Measurements from ENCODE around the gene CD58. TPM values are rescaled to one million over a fixed set of nuclear protein-coding genes. Genes with fewer than 3 reads are reported as not detected.

Gene CD58
- total and polyA plus RNA-seq, 9 of the 15 experiments (the other 6 are each of a cell fraction or from before 2014, with no cell fraction given), result 18.1 to 113 (median 37.4) TPM

- TF ChIP-seq TAF7 (tag; IDR thresholded peaks at IDR 0.05), result no peak
- no peak for TF ChIP-seq SAFB2 (IDR thresholded peaks at IDR 0.05; ENCODE audit: borderline replicate concordance, low read depth, low read length, severe bottlenecking)
- no peak for TF ChIP-seq NR2C1 (IDR thresholded peaks at IDR 0.05)
- TF ChIP-seq NR2C1 (tag; IDR thresholded peaks at IDR 0.05), result no peak
- TF ChIP-seq SMARCE1 (IDR thresholded peaks at IDR 0.05), result no peak
- TF ChIP-seq PRPF4 (IDR thresholded peaks at IDR 0.05; ENCODE audit: insufficient read depth, low read depth, low read length, poor library complexity, severe bottlenecking), result no peak
- no peak for TF ChIP-seq CHD1 (IDR thresholded peaks at IDR 0.05; ENCODE audit: low read length)
- TF ChIP-seq ETS2 (tag; IDR thresholded peaks at IDR 0.05; ENCODE audit: borderline replicate concordance, poor library complexity, severe bottlenecking), result no peak
- TF ChIP-seq MIER1 (IDR thresholded peaks at IDR 0.05; ENCODE audit: low read depth), result no peak
- TF ChIP-seq RREB1 (CRISPR knock-in tag; IDR thresholded peaks at IDR 0.05), result no peak
- TF ChIP-seq ZNF384 (IDR thresholded peaks at IDR 0.05; ENCODE audit: low read depth, low read length), result peak; percentile 77
- TF ChIP-seq HMG20A (CRISPR knock-in tag; conservative IDR thresholded peaks at IDR 0.05), result no peak
- TF ChIP-seq ZBTB49 (CRISPR knock-in tag; IDR thresholded peaks at IDR 0.05; ENCODE audit: borderline replicate concordance), result no peak
- TF ChIP-seq CC2D1A (IDR thresholded peaks at IDR 0.05), result peak; percentile 85; the same call in 1 of the 2 replicates
Observed at GRCh38 chr1:116540088-116540487, 30.7 kb downstream of the CD58 start (continued).
